HT1080 (cell line): ENCODE results near the gene IVD. TPM values are rescaled to one million over a fixed set of nuclear protein-coding genes. Genes with fewer than 3 reads are reported as not detected.
A peak's percentile ranks its signal among the peaks of the same experiment; 100 is the strongest.

Experiments used
- DNase-seq: peaks from one replicate; pipeline ENCODE4 v3.0.0-alpha.2; 2015; ENCODE audit warnings: low read depth
- total RNA-seq: library from RNA; depleted of rRNA; stranded (reverse); fragments of >200 nt; shearing (Covaris generic); gene quantifications from 2 replicates; pipeline ENCODE4 v1.2.3, GENCODE V29; 2014; rRNA removed

IVD gene
- total RNA-seq, 1 experiment from 2014 or later, result 18.5 TPM

GRCh38 chr15:40456299-40456712, 50.7 kb downstream of the IVD start:
- DNase-seq, result no peak

DNA sequence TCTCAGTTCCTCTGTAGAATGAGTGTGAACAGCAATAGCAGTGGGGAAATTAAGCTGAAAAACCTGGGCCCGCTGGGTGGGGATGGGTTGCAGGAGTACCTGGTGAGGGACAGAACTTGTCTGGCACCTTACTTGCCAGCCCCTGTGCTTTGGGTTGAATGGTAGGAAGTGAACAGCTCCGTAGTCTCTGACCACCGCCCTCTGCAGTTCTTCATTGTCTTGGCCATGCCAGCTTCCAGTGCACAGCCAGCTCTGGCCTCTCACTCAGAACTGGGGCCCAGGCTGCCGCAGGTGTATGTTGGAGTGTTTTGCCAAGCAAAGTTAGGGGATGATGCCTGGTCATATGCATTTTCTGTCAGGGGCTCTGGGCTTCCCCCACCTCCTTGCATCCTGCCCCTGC, 51.1 kb downstream of the IVD start:
- DNase-seq, result no peak

DNA sequence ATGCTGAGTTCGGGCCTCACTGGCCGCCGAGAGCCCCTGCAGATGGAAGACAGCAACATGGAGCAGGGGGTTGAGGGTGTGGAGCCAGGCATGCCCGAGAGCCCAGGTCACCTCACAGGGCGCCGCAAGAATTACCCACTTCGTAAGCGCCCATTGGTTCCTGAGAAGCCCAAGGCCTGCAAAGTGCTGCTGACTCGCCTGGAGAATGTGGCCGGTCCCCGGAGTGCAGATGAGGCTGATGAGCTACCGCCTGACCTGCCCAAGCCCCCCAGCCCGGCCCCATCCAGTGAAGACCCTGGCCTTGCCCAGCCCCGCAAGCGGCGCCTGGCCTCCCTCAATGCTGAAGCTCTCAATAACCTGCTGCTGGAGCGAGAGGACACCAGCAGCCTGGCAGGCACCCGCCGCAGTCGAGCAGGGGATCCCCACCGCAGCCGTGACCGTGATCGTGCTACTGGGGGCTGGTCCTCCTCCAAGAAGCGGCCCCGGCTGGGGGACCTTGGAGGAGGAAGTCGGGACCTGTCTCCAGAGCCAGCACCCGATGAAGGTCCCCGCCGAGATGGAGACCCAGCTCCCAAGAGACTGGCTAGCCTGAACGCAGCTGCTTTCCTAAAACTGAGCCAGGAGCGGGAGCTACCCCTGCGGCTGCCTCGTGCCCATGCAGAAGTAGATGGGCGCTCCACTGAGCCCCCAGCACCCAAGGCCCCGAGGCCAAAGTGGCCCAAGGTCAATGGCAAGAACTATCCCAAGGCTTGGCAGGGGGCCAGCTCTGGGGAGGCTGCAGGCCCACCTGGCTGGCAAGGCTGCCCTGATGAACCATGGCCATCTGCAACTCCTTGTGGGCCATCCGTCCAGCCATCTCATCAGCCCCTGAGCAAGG, 53.1 kb downstream of the IVD start:
- no peak for DNase-seq

DNA sequence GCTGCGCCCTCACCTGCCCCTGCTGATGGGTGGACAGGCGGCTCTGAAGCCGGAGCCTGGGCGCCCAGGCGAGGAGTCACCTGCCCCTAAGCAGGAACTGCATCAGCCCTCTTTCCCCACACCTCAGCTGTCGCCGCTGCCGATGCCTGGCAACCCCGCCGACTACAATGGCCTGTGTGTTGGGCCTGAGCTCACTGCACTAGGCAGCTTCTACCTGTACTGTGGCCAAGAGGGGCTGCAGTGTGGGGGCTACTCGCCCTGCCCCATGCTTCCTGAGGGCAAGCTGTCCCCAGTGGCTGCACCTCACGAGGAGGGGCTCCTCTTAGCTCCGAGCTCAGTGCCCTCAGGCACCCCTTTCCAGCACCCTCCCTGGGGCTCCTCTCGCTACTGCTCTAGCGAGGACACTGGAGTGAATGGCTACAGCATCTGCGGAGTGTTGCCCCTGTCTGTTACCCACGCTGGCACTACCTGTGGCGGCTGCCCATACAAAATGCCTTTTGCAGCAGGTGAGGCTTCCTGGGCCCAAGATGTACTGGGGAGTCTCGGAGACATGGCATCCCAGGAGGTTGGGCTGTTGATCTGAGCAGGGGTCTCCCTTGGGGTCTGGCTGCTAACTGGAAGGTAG, 53.9 kb downstream of the IVD start:
- DNase-seq, result no peak

DNA sequence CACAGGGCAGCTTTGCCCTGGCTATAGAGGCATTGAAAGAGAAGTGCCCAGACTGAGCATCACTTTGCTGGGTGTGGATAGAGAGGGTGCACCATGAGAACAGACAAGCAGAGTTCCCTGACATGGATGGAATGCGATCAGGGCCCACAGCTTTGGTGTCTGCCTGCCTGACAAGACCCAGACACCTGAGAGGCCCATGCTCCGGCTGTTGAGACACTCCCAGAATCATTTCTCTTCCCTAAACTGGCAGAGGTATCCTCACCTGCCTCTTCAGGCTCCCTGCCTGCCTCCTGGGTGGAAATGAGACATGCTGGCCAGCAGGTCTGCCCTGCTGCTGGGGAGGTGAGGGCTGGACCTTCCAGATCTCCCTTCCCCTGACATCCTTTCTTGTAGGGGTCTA, 54.8 kb downstream of the IVD start:
- no peak for DNase-seq

DNA sequence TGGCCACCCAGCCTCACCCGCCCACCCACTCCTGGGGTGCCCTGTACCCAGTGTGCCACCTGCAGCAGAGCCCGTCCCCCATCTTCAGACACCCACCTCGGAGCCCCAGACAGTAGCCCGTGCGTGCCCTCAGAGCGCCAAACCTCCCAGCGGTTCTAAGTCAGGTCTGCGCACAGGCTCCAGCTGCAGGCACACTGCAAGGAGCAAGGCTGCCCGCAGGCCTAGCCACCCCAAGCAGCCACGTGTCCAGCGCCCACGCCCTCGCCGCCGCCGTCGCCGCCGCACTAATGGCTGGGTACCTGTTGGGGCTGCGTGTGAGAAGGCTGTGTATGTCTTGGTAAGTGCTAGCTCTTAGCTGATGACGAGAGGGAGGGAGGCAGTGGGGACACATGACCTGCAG, 56.4 kb downstream of the IVD start:
- no peak for DNase-seq

DNA sequence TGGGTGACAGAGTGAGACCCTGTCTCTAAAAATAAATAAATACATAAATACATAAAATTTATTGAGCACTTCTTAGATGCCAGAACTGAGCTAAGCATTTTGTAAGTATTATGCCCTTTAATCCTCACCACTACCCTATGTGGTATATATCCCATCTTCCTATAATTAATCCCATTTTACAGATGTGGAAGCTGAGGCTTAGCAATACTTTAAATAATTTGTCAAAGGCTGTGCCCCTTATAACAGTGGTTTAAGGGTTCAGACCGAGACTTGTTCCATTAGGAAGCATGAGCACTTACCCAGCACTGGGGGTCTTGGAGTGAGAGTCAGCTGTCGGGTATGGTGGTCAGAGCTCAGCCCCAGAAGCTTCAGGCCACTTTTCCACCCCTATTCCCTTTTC, 57.7 kb downstream of the IVD start:
- DNase-seq, result no peak

- no peak for DNase-seq
Observed at GRCh38 chr15:40463886-40464545, 58.4 kb downstream of the IVD start.

- DNase-seq, result no peak
Observed at GRCh38 chr15:40464595-40465185, 59.1 kb downstream of the IVD start.

- no peak for DNase-seq
Observed at GRCh38 chr15:40465939-40466338, 60.3 kb downstream of the IVD start.

DNA sequence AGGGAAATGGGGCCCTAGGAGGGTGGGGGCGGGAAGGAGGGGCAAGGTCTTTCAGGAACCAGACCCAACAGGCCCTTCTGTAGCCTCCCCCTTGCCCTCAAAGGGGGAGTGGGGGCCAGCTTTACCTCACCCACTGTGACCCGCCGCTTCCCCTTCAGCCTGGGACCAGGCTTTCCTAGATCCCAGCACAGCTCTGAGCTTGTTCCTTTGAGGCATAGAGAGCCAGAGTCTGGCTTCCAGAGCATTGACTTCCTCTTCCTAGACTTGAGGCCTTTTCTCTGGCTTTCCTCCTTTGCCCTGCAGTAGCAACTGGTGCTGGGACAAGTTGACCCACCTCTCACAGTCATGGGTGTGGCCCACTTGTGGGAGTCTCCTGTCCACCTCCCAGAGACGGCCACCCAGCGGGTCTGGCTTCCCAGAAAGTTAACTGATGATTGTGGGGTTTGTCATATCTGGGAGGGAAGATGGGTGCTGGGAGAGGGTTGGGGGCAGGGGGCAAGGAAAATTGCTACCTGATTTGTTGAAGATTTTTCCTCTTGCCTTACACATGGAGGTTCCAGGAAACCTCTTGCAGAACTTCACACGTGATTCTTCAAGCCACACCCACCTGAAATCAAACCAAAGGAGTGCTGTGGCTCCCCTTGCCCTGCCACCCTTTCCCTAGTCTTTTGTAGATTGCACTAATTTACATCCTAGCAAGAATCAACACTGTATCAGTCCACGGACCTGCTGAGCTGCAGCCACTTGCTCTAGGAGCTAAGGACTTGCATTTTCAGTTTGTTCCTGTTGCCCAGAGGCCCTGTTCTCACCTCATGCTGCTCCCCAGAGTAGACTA, 61.0 kb downstream of the IVD start:
- no peak for DNase-seq

- DNase-seq, result no peak
Observed at GRCh38 chr15:40467261-40467615, 61.6 kb downstream of the IVD start.

DNA sequence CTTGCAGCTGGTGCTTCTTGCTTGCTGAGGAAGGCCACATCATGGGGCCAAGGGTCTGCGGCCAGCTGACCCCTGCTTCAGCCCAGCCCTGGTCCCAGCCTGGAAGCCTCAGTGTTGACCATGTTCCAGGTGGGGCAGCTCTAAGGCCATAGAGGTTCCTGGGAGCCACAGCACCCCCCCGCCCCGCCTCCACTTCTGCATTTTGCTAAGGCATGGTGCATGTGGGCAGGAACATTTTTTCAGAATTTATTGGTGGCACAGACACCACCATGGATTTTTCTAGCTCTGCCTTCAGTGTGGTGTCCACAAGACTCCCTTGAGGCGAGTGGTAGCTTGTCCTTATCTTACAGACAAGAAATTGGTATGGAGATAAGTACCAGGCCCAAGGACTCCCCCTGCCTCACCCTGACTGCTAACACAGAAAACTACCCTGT, 63.3 kb downstream of the IVD start:
- DNase-seq, result no peak

- no peak for DNase-seq
Observed at GRCh38 chr15:40469776-40470390, 64.3 kb downstream of the IVD start.

- DNase-seq, result peak; percentile 39
Observed at GRCh38 chr15:40470423-40471104, 65.0 kb downstream of the IVD start, which contains the start of gene CHST14. CHST14 (plus strand) TSS chr15:40470984; CDS start chr15:40471214, 230 bp downstream.

Other genes with a start within 250 kb of the IVD start
- gene BUB1B, start 244.7 kb upstream of the IVD start, total RNA-seq, result 61.1 and 69.5 TPM in 2 replicates
- gene PAK6, start 166.7 kb upstream of the IVD start, total RNA-seq, result 0.02 and 0.03 TPM in 2 replicates
- not detected in 2 replicates for gene ANKRD63, start 122.7 kb upstream of the IVD start, total RNA-seq
- 0.16 and 0.40 TPM in 2 replicates for gene PLCB2, start 97.9 kb upstream of the IVD start, total RNA-seq
- gene INAFM2, start 82.1 kb upstream of the IVD start, total RNA-seq, result 23.9 and 28.7 TPM in 2 replicates
- 26.0 and 33.4 TPM in 2 replicates for gene CCDC9B, start 64.9 kb upstream of the IVD start, total RNA-seq
- gene PHGR1, start 54.8 kb upstream of the IVD start, total RNA-seq, result not detected in 2 replicates
- gene DISP2, start 47.6 kb upstream of the IVD start, total RNA-seq, result 1.0 and 1.8 TPM in 2 replicates
- 132 and 161 TPM in 2 replicates for gene KNSTRN, start 23.1 kb upstream of the IVD start, total RNA-seq
- 17.5 and 18.0 TPM in 2 replicates for gene BAHD1, start 35.2 kb downstream of the IVD start, total RNA-seq
- 19.1 and 30.5 TPM in 2 replicates for gene CHST14, start 65.2 kb downstream of the IVD start, total RNA-seq
- 7.8 and 19.5 TPM in 2 replicates for gene CCDC32, start 159.2 kb downstream of the IVD start, total RNA-seq
- gene RPUSD2, start 163.5 kb downstream of the IVD start, total RNA-seq, result 21.0 and 22.8 TPM in 2 replicates
- 27.0 and 27.3 TPM in 2 replicates for gene KNL1, start 188.5 kb downstream of the IVD start, total RNA-seq